SK-N-SH treated with all-trans-retinoic acid at 6 μM for 48 hours (cell line): Measurements from ENCODE around the gene PDF.

Experiments
- ATAC-seq: fragments of 200-7000 bp; cut with Tn5 transposase; 3 replicates; pipeline ENCODE4 v1.9.1; 2020; ENCODE audit warnings: mild to moderate bottlenecking, moderate library complexity
- ARNTL ChIP-seq: fragments of 450-650 bp; formaldehyde crosslinking; IDR thresholded peaks from 2 replicates; pipeline ENCODE4 v1.5.0; 2020; ENCODE audit warnings: low read depth, mild to moderate bottlenecking, moderate library complexity, borderline replicate concordance
- CREB5 ChIP-seq: fragments of 250-450 bp; sonication (Bioruptor Pico); IDR thresholded peaks from 2 replicates; pipeline ENCODE4 v1.5.1; 2020; ENCODE audit warnings: low read depth, mild to moderate bottlenecking, moderate library complexity
- CSDC2 ChIP-seq: fragments of 250-450 bp; sonication (Bioruptor Pico); IDR thresholded peaks from 2 replicates; pipeline ENCODE4 v1.5.0; 2020; ENCODE audit warnings: mild to moderate bottlenecking, moderate library complexity
- CSRNP3 ChIP-seq: fragments of 250-450 bp; sonication (Bioruptor Pico); IDR thresholded peaks from 2 replicates; pipeline ENCODE4 v1.5.1; 2021; ENCODE audit warnings: mild to moderate bottlenecking, moderate library complexity
- GLIS3 ChIP-seq: fragments of 250-450 bp; sonication (Bioruptor Pico); IDR thresholded peaks from 2 replicates; pipeline ENCODE4 v1.5.0; 2020; ENCODE audit warnings: mild to moderate bottlenecking, moderate library complexity
- ISL1 ChIP-seq: fragments of 250-450 bp; sonication (Bioruptor Pico); IDR thresholded peaks from 2 replicates; pipeline ENCODE4 v2.1.2; 2022; ENCODE audit warnings: mild to moderate bottlenecking, moderate library complexity
- OSR1 ChIP-seq: fragments of 250-450 bp; sonication (Bioruptor Pico); IDR thresholded peaks from 2 replicates; pipeline ENCODE4 v1.8.0; 2022; ENCODE audit warnings: moderate library complexity, mild to moderate bottlenecking, inconsistent platforms
- TCF4 ChIP-seq: fragments of 250-450 bp; sonication (Bioruptor Pico); IDR thresholded peaks from 2 replicates; pipeline ENCODE4 v1.8.0; 2021; ENCODE audit warnings: mild to moderate bottlenecking, moderate library complexity, borderline replicate concordance
- TOX ChIP-seq: fragments of 250-450 bp; sonication (Bioruptor Pico); IDR thresholded peaks from 2 replicates; pipeline ENCODE4 v1.8.0; 2021; ENCODE audit warnings: mild to moderate bottlenecking, moderate library complexity, borderline replicate concordance
- ZC3H10 ChIP-seq: fragments of 250-450 bp; sonication (Bioruptor Pico); IDR thresholded peaks from 2 replicates; pipeline ENCODE4 v1.5.1; 2021; ENCODE audit warnings: mild to moderate bottlenecking, moderate library complexity
- ZFP3 ChIP-seq: fragments of 250-450 bp; sonication (Bioruptor Pico); IDR thresholded peaks from 2 replicates; pipeline ENCODE4 v1.5.0; 2020; ENCODE audit warnings: mild to moderate bottlenecking, moderate library complexity
- ZFP30 ChIP-seq: fragments of 450-650 bp; formaldehyde crosslinking; IDR thresholded peaks from 2 replicates; pipeline ENCODE4 v1.5.0; 2022; ENCODE audit warnings: mild to moderate bottlenecking, moderate library complexity
- ZNF565 ChIP-seq: fragments of 450-650 bp; formaldehyde crosslinking; conservative IDR thresholded peaks from 2 replicates; pipeline ENCODE4 v1.5.0; 2020; ENCODE audit warnings: low read depth, mild to moderate bottlenecking, moderate library complexity
- ZNF70 ChIP-seq: fragments of 450-650 bp; formaldehyde crosslinking; IDR thresholded peaks from 2 replicates; pipeline ENCODE4 v1.5.0; 2020; ENCODE audit warnings: mild to moderate bottlenecking, moderate library complexity
- ZNF8 ChIP-seq: fragments of 450-650 bp; formaldehyde crosslinking; IDR thresholded peaks from 2 replicates; pipeline ENCODE4 v1.5.0; 2020; ENCODE audit warnings: mild to moderate bottlenecking, moderate library complexity
- TF ChIP-seq, protein P1 (sequence below): fragments of 250-450 bp; sonication (Bioruptor Pico); IDR thresholded peaks from 2 replicates; pipeline ENCODE4 v1.5.0; 2020; ENCODE audit warnings: mild to moderate bottlenecking, moderate library complexity
- TF ChIP-seq, protein P2 (sequence below): fragments of 250-450 bp; sonication (Bioruptor Pico); IDR thresholded peaks from 2 replicates; pipeline ENCODE4 v1.8.0; 2020; ENCODE audit warnings: mild to moderate bottlenecking, moderate library complexity, borderline replicate concordance

The PDF gene

DNA sequence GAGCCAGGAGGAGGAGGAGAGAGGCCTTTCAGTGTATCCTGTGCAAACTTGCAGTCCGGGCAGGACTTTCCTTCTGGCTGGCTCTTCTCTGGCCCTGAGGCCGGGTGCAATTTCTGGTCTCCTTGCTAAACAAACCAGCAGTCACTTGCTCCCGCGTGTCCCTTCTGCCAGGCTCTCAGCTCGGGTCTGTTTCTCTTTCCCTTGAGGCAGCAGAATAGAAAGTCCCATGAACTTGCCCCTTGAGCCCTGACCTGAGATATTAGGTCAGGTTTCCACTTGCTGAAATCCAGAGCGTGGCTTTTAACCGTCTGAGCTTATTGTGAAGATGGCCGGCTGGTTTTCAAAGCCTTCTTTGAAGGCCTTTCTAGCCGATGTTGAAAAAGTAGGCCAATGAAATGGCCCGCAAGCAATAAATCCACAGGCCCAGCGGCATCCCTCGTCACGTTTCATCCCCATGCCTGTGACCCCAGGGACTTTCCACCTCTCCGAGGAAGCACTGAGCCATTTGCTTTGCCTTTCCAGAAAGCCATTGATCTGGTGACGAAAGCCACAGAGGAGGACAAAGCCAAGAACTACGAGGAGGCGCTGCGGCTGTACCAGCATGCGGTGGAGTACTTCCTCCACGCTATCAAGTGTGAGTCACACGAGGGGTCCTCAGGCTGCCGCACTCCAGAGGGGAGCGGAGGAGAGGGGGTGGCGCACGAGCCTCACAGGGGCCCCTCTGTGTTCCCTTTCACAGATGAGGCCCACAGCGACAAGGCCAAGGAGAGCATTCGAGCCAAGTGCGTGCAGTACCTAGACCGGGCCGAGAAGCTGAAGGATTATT is 14.7 kb downstream of the PDF start:
- ATAC-seq: no peak
- no peak for TF ChIP-seq OSR1 (CRISPR knock-in tag)
- TF ChIP-seq ARNTL: no peak

GRCh38 chr16:69314534-69314933 is 15.9 kb downstream of the PDF start:
- TF ChIP-seq TCF4 (CRISPR knock-in tag): no peak
- no peak for TF ChIP-seq CSRNP3 (CRISPR knock-in tag)
- TF ChIP-seq ZFP30 (CRISPR knock-in tag): no peak
- no peak for TF ChIP-seq ZNF565 (CRISPR knock-in tag)
- no peak for TF ChIP-seq ZNF70 (CRISPR knock-in tag)
- TF ChIP-seq, protein P1, sequence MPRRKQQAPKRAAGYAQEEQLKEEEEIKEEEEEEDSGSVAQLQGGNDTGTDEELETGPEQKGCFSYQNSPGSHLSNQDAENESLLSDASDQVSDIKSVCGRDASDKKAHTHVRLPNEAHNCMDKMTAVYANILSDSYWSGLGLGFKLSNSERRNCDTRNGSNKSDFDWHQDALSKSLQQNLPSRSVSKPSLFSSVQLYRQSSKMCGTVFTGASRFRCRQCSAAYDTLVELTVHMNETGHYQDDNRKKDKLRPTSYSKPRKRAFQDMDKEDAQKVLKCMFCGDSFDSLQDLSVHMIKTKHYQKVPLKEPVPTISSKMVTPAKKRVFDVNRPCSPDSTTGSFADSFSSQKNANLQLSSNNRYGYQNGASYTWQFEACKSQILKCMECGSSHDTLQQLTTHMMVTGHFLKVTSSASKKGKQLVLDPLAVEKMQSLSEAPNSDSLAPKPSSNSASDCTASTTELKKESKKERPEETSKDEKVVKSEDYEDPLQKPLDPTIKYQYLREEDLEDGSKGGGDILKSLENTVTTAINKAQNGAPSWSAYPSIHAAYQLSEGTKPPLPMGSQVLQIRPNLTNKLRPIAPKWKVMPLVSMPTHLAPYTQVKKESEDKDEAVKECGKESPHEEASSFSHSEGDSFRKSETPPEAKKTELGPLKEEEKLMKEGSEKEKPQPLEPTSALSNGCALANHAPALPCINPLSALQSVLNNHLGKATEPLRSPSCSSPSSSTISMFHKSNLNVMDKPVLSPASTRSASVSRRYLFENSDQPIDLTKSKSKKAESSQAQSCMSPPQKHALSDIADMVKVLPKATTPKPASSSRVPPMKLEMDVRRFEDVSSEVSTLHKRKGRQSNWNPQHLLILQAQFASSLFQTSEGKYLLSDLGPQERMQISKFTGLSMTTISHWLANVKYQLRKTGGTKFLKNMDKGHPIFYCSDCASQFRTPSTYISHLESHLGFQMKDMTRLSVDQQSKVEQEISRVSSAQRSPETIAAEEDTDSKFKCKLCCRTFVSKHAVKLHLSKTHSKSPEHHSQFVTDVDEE: no peak
- TF ChIP-seq CREB5 (CRISPR knock-in tag): no peak
- no peak for TF ChIP-seq ISL1 (CRISPR knock-in tag)
- TF ChIP-seq, all 23 proteins: peak for 0
- ATAC-seq: no peak

DNA sequence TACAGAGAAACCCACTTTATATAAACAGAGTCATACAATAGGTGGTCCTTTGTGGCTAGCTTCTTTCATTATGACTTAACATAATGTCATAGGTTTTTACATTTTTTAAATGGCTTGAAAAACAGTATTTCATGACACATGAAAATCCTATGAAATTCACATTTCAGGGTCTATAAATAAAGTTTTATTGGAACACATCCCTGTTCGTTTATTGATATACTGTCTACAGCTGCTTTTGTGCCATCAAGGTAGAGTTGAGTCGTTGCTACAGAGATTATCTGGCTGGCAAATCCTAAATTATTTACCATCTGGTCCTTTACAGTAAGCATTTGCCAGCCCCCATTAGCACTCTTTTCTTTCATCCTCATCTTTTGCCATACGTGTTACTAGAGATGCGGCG is 16.9 kb downstream of the PDF start:
- ATAC-seq: no peak
- TF ChIP-seq TOX (CRISPR knock-in tag) (no peak), ZNF8 (CRISPR knock-in tag) (no peak), CSDC2 (CRISPR knock-in tag) (no peak), CREB5 (CRISPR knock-in tag) (no peak), ZNF70 (CRISPR knock-in tag) (no peak), CSRNP3 (CRISPR knock-in tag) (no peak), ZFP30 (CRISPR knock-in tag) (no peak), ISL1 (CRISPR knock-in tag) (no peak), ZC3H10 (CRISPR knock-in tag) (no peak), GLIS3 (CRISPR knock-in tag) (no peak), ZFP3 (CRISPR knock-in tag) (no peak), ZNF565 (CRISPR knock-in tag) (no peak)
- TF ChIP-seq, protein P2, sequence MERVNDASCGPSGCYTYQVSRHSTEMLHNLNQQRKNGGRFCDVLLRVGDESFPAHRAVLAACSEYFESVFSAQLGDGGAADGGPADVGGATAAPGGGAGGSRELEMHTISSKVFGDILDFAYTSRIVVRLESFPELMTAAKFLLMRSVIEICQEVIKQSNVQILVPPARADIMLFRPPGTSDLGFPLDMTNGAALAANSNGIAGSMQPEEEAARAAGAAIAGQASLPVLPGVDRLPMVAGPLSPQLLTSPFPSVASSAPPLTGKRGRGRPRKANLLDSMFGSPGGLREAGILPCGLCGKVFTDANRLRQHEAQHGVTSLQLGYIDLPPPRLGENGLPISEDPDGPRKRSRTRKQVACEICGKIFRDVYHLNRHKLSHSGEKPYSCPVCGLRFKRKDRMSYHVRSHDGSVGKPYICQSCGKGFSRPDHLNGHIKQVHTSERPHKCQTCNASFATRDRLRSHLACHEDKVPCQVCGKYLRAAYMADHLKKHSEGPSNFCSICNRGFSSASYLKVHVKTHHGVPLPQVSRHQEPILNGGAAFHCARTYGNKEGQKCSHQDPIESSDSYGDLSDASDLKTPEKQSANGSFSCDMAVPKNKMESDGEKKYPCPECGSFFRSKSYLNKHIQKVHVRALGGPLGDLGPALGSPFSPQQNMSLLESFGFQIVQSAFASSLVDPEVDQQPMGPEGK (CRISPR knock-in tag): no peak
- TF ChIP-seq, protein P1: no peak
